GM11168 (cell line): ENCODE measurements around the gene RER1.

Experiments
- in situ Hi-C: fragments of 300-500 bp; cut with MboI; formaldehyde crosslinking; loops from one replicate; pipeline ENCODE4 v1.12.0; 2022; ENCODE audit warnings: low sequenced_read_pairs; ENCODE audit not compliant: unreplicated experiment

Gene RER1, protein sequence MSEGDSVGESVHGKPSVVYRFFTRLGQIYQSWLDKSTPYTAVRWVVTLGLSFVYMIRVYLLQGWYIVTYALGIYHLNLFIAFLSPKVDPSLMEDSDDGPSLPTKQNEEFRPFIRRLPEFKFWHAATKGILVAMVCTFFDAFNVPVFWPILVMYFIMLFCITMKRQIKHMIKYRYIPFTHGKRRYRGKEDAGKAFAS

DNA sequence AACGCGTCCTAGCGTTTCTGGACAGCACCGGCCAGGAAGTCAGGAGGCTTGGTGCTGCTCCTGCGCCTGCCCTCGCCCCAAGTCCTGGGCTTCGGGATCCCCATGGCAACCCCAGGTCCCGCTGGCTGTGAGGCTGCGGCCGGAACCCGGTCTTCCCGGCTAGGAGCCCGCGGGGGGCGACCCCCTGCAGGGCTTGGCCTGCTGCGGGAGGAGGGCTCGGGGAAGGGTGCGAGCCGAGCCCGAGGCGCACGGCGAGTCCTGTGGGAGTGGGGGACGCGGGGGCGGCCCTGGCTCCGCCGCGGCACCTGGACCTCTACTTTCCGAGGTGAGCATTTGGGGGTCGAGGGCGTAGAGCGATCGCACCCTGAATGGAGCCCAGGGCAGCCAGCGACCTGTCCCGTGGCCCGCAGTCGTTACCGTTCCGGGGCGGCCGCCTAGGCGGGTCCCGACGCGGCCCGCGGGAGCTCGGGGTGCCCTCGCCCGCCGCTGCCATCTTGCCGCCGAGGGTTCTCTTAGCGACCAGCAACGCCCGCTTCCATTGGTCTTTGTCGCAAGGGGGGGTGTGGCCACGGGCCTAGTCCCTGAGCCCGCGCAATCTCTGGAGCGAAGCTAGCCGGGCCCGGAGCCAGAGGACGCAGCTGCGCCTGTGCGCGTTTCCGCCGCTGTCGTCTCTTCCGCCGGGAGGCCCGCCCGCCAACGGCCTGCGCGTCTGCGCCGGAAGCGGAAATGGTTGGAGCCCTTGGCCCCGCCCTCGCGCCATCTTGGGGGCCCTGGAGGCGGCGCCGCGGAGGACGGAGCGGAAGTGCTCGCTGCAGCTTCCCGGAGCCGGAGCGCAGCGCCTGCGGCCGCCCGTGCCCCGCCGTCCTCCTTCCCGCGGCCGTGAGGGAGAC, at the start of gene RER1, which contains the start of gene MORN1:
Gene RER1 (plus strand): TSS at position 801 of the 890 bp plus-strand sequence. CDS start 3,950 bp downstream, outside the sequence.
Gene MORN1 (minus strand): TSS at position 514 of the 890 bp plus-strand sequence. CDS start 21 bp downstream, at position 493.
- in situ Hi-C loops, result no loop called here

DNA sequence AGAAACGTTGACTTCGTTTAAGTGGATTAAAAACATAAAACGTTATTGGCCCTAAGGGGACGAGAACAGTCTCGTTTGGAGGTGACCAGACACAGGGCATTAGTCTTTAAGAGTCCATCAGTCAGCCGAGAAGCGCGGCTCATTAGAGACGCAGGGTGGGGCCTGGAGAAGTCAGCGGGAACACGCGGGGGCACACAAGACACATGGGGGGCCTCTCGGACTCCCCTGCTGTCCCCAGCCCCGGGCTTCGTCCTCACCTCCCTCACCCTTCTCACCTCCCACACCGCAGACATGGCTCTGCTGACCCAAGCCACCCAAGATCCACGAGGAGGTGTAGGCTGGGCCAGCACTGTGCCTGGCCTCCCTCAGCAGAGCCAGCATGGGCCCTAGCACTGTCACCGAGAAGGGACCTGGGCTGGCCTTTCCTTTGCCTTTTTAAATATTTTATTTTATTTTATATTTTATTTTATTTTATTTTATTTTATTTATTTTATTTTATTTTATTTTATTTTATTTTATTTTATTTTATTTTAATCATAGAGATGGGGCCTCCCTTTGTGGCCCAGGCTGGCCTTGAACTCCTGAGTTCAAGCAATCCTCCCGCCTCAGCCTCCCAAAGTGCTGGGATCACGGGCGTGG, 49.1 kb upstream of the RER1 start:
- in situ Hi-C loops, result no loop called here

DNA sequence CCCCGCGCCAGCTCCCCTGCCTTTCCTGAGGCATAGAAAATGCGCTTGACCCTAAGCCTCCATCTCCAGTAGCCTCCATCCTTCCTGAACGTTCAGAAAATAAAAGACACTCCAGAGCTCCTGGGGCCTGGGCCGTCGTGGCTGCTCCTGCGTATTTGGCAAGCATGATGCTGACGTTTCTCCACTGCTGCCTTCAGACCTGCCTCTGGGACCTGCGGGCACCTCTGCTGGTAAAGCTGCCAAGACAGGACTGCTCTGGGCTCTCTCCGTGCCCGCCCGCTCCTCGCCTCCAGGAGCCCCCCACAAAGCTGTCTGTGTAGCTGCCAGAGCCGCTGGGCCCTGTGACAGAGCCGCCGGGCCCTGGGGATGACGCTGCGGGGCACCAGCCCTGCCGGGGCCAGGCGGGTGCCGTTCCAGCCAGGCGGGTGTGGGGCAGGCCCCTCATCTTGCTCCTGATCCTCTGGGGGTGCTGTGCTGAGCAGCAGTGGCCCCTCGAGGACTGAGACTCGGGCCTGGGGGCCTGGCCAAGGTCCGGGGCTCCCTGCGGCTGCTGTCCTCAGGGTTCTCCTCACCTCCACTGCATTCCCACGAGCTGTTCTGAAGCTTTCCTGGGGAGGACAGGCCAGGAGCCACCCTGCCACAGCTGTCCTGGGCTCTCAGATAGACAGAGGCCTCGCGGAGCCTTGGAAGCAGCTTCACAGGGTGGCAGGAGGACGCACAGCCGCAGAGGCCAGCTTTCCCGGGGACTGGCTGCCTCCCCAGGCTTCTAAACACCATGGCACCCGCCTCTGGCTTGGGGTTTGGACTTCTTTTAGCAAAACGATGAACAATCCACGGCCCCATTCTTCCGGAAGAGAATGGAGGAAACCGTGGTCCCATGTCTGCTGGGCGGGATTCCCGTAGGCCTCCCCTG, 48.4 kb upstream of the RER1 start:
- in situ Hi-C loops, result no loop called here

DNA sequence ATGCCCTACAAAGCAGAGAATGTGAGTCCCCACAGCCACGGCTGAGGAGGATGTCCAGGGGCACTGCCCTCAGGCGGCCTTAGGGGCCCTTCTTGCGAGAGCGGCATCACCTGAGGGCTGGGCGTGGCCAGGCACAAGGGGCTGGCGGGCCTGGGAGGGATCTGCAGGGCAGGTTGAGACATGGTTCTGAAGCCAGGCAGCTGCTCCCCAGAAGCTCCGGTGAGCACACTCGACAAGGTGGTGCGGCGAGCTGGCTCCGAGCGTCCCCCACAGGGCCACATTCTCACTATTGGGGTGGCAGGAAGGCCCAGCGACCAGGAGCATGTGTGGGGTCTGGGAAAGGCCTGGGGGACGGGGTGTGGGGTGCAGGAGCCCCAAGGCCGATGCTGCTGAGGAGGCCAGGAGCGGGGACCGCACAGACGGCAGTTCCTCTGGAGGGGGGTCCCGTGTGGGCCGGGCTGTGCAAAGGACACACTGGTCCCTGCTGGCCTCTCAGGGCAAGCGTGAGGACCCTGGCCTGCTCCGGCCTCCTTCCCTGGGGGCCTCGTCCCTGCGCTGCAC, 47.4 kb upstream of the RER1 start:
- in situ Hi-C loops, result no loop called here

DNA sequence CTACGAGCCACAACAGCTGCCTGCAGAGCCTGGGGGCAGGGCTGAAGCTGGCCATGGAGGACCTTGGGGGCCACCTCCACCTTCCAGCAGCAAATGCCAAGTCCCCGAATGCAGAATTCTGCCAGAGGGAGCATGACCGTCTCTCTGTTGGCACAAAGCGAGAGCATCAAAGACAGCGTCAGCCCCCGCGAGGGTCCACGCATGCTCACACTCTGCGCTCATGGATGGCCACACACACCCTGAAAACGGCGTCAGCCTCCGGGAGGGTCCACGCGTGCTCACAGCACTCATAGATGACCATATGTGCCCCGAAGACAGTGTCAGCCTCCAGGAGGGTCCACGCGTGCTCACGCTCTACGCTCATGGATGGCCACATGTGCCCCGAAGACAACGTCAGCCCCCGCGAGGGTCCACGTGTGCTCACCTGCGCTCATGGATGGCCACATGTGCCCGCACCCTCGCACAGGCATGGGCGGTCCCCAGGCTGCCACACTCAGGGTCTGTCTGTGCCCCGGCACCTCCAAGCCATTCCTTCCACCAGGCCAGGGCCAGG, 46.8 kb upstream of the RER1 start:
- in situ Hi-C loops, result no loop called here

DNA sequence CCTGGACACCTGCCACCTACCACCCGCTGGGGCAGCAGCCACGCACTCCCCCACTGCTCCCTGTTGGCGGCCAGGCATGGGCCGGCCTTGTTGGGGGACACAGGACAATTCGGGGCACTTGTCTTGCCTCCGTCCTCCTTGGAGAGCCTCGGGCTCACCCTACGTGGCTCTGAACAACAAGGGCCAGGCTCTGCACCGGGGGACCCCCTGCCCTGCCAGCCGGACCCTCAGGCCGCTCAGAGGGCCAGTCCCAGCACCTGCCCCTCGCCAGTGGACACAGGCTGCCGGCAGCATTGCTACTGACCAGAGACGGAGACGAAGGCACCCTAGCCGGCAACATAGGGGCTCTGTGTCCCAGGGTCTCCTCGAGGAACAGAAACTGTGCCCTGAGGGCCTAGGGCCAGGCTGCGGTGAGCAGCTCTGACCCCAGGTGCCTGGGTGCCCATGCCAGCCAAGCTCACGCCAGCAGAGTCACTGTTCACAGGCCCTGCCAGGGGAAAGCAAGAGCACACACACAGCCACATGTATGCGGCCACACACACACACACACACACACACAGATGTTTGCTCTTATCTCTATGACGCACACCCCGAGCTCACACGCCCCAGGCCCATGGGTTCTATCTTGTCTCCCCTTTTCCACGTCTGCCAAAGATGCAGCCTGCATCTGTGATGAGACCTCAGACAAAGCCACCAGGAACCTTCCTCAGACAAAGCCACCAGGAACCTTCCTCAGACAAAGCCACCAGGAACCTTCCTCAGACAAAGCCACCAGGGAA, 46.2 kb upstream of the RER1 start:
- in situ Hi-C loops, result no loop called here

DNA sequence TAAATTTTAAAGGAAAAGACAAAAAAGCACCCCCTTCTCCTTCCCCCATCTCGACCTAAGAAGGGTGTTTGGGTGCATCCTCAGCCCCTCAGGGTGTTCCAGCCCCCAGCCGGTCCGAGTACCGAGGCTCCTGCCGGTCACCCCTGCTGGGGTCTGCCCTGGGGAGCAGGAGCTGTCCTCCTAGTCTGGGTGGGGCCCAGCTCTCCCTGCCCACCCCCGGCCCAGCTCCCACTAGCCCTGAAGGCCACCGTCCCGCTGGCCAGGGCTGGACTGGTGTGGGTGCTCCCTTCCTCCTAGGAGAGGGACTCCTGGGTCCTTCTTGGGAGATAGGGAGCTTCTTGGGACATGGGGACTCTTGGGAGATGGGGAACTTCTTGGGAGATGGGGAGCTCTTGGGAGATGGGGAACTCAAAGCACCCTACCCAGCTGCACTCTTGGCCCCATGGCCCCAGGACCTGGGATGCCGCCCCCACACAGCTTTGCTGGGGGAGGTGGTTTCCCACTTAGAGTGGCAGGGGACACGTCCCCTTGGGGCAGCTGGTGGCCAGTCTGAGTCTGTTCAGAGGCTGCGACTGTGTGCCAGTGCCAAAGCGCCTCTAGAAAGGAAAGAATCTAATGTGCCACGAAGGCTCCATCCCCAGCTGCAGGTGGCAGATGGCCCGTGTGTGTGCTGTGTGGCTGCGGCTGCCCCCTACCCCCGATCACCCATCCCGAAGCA, 44.8 kb upstream of the RER1 start:
- in situ Hi-C loops, result no loop called here

DNA sequence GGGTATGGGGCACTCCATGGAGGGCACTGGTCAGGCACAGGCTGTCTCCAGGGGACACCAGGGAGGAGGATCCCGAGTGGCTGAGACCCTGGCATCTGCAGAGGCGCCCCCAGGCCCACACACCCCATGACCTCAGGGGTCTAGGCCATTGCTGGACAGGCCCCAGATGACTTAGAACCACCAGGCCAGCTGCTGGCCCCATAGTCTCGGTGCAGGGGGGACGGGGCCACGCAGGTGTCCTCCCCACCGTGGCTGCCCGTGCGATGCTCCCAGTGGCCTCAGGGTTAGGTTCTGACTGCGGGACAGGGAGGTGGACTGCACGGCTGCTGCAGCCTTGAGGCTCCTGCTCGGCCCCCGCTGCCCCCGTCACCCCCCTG, 44.2 kb upstream of the RER1 start:
- in situ Hi-C loops, result no loop called here

DNA sequence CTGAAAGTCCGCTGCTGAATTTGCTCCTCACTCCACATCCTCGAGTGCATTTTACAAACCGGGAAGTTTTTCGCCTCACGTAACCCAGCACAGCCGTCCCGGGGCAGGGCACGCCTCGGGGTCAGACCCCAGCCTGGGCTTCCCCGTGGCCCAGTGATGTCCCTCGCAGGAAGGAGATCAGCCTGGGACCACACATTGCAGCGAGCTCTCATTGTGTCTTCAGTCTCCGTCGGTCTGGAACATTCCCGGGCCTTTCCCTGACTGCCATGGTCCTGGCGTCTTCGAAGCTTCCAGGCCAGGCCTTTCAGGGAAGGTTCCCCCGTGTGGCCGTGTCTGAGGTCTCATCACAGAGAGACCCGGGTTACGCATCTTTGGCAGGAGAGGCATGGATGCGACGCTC, 43.7 kb upstream of the RER1 start:
- in situ Hi-C loops, result no loop called here

DNA sequence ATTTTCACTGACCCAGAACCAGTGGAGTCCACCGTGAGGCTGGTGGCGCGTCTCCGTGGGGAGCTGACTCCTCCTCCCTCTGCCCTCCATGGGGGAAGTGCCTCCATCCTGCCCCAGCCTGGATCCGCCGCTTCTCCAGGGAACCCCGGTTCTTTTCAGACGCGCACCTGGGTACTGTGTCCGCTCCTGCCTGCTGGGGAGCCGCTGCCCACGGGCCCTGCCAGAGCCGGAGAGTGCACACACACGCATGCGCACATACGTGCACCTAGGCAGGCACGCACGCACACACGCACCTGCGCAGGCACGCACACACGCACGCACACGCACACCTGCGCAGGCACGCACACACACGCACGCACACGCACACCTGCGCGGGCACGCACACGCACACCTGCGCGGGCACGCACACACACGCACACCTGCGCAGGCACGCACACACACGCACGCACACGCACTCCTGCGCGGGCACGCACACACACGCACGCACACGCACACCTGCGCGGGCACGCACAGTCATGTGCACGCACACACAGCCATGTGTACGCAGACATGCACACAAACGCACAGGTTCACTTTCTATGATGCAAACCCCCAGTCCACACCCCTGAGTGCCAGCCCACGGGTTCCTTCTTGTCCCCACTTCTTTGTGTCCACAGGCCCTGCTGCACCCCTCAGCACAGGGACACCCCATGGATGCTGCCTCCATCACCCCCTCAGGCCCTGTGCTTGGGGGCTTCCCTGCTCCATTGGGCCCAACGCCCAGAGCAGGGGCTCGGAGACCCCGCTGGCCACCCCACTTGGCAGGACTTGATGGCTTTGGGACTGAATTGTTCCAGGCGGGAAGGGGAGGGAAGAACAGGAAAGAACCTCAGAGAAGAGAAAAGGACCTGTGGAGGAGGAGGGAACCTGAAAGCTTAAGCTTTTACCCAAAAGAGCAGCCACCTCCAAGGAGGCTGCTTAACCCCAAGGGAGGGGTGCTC, 43.0 kb upstream of the RER1 start:
- in situ Hi-C loops, result no loop called here

DNA sequence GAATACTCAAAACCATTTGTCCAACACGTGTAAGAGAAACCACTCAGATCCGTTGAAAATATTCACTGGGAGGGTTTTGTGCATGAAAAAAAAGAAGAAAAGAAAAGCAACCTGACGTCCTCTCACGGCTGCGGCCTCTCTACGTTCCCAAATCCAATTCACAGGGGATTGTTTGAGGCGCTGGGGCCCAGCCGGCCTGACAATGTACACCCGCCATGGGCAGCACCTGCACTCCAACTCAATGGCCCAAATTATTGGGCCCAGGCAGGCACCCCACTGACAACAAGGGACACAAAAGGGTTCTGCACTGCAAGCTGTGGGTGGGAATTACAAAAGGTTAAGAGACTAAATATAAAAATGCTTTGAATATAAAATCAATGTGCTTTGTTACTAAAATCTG, 41.8 kb upstream of the RER1 start:
- in situ Hi-C loops, result no loop called here

DNA sequence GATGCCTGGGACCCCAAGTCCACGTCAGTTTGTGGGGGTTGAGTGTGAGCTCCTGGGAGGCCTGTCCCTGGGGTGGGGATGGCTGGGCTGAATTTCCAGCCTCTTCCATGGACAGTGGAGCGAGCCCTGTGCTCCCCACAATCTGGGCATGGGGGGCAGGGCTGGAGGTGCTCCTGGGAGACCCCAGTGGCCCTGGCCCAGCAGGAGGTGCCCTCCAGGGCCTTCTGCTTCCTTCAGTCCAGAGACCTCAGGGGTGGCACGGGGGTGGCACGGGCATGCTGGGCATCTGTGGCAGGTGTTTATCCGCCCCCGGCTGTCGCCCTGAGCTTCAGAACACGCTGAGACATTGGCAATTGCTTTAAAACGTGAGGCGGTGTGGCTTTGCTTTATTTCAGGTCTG, 41.1 kb upstream of the RER1 start:
- in situ Hi-C loops, result no loop called here

DNA sequence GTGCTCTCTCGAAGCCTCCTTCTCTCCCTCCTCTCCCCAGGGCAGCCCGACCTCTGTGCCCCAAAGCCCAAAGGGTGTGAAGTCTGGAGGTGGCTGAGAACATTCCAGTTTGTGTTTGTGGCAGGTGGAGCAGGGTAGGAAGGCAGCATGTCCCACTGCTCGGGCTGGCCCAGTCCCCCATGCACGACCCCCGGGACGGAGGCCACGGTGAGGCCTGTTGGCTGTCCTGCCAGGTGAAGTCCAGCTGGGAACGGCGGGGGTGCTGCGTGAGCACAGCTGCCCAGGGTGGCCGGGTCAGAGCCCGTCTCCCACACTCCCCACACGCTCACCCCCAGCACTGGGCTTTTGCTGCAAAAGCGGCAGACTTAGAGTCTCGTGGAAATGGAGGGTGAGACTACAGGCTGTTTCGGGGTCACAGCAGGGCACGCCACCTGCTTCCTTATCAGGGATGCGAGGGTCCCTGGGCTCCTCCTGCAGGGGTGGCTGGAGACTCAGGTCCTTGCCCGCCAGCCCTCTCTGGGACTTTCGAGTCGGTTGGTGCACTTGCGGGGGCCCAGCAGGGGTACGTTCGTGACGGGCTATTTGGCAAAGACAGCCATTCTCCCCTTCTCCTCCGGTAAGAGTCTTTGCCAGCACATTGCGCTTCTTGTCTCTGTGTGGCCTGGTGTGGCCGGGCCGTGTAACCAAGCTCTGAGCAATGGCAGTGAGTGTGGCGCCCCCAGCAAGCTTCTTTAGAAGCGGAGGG, 40.6 kb upstream of the RER1 start:
- in situ Hi-C loops, result no loop called here

DNA sequence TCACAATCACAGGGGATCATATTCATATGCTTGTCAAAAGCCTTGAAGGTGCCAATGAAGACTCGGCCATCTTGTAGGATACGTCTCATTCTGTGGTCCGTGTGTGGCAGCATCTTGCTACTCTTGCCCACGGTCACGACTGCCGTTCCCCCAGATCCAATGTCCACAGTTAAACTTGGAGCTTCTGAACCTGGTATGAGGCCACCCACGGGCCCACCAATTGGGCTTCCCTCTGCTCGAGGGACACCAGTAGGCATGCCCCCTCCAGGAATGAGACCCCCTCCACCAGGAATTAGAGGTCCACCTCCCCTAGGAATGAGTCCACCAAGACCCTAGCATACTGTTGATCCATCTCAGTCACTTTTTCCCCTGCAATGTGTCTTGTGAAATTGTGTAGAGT, 39.9 kb upstream of the RER1 start:
- in situ Hi-C loops, result no loop called here

DNA sequence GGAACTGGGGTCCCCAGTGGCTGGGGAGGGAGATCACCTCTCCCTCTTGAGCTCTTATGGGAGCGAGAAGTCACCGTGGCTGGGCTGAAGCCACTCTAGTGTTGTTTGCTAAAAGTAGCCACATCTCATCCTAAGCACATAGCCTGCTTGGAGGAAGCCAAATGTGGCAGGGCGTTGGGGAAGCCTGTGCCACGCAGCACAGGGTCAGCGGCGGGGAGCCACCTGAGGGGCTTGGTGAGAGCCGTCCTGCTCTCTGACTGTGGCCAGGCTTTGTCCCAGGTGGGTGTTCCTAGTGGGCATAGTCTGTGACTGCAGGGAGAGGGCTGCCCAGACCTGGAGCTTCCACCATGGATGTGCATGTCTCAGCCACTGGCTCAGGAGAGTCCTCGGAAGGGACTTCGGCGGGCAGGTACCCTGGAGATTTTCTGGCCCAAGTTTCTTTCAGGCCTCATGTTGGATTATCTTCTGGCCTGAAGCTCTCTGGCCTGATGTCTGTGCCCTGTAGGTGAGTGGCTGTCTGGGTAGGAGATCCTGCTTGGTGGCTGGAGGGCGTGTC, 39.2 kb upstream of the RER1 start:
- in situ Hi-C loops, result no loop called here

DNA sequence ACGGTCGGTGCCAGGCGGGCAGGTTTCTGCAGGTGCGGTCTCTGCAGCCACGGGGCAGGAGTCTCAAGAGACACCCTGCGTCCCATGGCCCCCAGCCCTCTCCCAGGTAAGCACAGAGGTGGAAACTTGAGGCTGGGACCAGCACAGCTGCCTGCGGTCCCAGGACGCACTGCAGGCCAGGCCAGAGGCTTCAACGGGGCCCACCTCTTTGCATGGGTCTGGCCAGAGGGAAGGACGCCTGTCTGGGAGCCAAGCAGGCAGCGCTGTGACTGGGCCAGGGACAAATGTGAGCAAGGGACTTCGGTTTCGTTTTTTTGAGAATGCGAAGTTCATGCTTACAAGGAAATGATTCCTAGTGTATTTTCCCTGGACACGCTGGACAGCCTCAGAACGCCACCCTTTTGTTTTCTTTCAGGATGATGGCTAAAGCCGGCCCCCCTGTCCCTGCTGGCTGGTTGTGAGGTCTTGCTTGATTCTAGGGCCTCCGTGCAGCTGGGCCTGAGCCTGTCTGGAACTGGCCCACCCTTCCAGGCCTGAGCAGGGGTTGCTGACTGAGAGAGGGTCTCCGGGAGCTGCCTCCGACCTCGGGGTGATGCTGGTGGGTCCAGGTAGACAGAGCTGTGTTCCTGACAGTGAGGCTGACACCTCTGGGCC, 38.6 kb upstream of the RER1 start:
- in situ Hi-C loops, result no loop called here
